SJCRH30 (cell line): ENCODE data around the gene RPUSD1. TPM values are rescaled to one million over a fixed set of nuclear protein-coding genes. Genes with fewer than 3 reads are reported as not detected.
A peak's percentile ranks its signal among the peaks of the same experiment; 100 is the strongest.

Experiments used
- DNase-seq, 2 experiments: peaks; one replicate each; pipeline ENCODE4 v3.0.0-alpha.2; 2015 to 2020
- H3K27ac ChIP-seq: fragments of 250-450 bp; sonication (Bioruptor Pico); 2 replicates; pipeline ENCODE4 v1.5.1; 2020; ENCODE audit warnings: mild to moderate bottlenecking, moderate library complexity
- H3K27me3 ChIP-seq: fragments of 250-450 bp; sonication (Bioruptor Pico); 2 replicates; pipeline ENCODE4 v1.5.1; 2020; ENCODE audit warnings: mild to moderate bottlenecking, moderate library complexity
- H3K36me3 ChIP-seq: fragments of 250-450 bp; sonication (Bioruptor Pico); 2 replicates; pipeline ENCODE4 v1.5.1; 2020; ENCODE audit warnings: mild to moderate bottlenecking, moderate library complexity
- H3K4me1 ChIP-seq: fragments of 250-450 bp; sonication (Bioruptor Pico); 2 replicates; pipeline ENCODE4 v1.5.1; 2020; ENCODE audit warnings: mild to moderate bottlenecking, moderate library complexity
- H3K4me3 ChIP-seq: fragments of 250-450 bp; sonication (Bioruptor Pico); 2 replicates; pipeline ENCODE4 v1.5.1; 2020; ENCODE audit warnings: mild to moderate bottlenecking, moderate library complexity
- H3K9me3 ChIP-seq: fragments of 250-450 bp; sonication (Bioruptor Pico); replicated peaks from 2 replicates; pipeline ENCODE4 v1.5.1; 2020; ENCODE audit warnings: mild to moderate bottlenecking, moderate library complexity
- total RNA-seq: library from RNA; depleted of rRNA; stranded (reverse); fragments of >200 nt; shearing (Covaris generic); gene quantifications from 2 replicates; pipeline ENCODE4 v1.2.3, GENCODE V29; 2014; rRNA removed

RPUSD1 gene
- total RNA-seq, 1 experiment from 2014 or later = 35.5 TPM

GRCh38 chr16:734981-735881 is 53.0 kb downstream of the RPUSD1 start:
- H3K4me3 ChIP-seq = no peak overlapping the region
- no peaks in the 10 kb centered on the region for H3K4me1 ChIP-seq
- no peaks in the 10 kb centered on the region for H3K27me3 ChIP-seq
- no peak overlapping the region for H3K27ac ChIP-seq
- 0 out of 2 replicates have a peak, but pooled peaks cover 2% of the 10 kb centered on the region for H3K36me3 ChIP-seq
- no peaks in the 10 kb centered on the region for H3K9me3 ChIP-seq
- peak in 1 of 2 experiments; percentile 1 for DNase-seq

Other genes starting within 250 kb of the RPUSD1 start
- gene PRR35, start 228.0 kb downstream of the RPUSD1 start, total RNA-seq = not detected in 2 replicates
- gene NHLRC4, start 221.4 kb downstream of the RPUSD1 start, total RNA-seq = 0.08 TPM in 1 of 2 replicates, not detected in the other
- gene PIGQ, start 218.4 kb downstream of the RPUSD1 start, total RNA-seq = 20.9 and 24.4 TPM in 2 replicates
- gene RAB40C, start 198.3 kb downstream of the RPUSD1 start, total RNA-seq = 13.2 and 14.4 TPM in 2 replicates
- gene WFIKKN1, start 157.4 kb downstream of the RPUSD1 start, total RNA-seq = 0.04 and 0.05 TPM in 2 replicates
- 60.9 and 72.6 TPM in 2 replicates for gene METTL26, start 152.1 kb downstream of the RPUSD1 start, total RNA-seq
- 3.3 and 4.6 TPM in 2 replicates for gene MCRIP2, start 146.6 kb downstream of the RPUSD1 start, total RNA-seq
- gene WDR90, start 139.0 kb downstream of the RPUSD1 start, total RNA-seq = 10.5 and 18.3 TPM in 2 replicates
- 41.0 and 66.2 TPM in 2 replicates for gene RHOT2, start 120.2 kb downstream of the RPUSD1 start, total RNA-seq
- 0.94 and 2.5 TPM in 2 replicates for gene RHBDL1, start 112.7 kb downstream of the RPUSD1 start, total RNA-seq
- gene STUB1, start 108.0 kb downstream of the RPUSD1 start, total RNA-seq = 46.0 and 49.2 TPM in 2 replicates
- gene JMJD8, start 104.0 kb downstream of the RPUSD1 start, total RNA-seq = 22.7 and 23.4 TPM in 2 replicates
- gene WDR24, start 98.0 kb downstream of the RPUSD1 start, total RNA-seq = 5.6 and 6.2 TPM in 2 replicates
- 1.7 and 1.8 TPM in 2 replicates for gene FBXL16, start 82.6 kb downstream of the RPUSD1 start, total RNA-seq
- 61.7 and 77.6 TPM in 2 replicates for gene METRN, start 73.3 kb downstream of the RPUSD1 start, total RNA-seq
- gene ANTKMT, start 67.2 kb downstream of the RPUSD1 start, total RNA-seq = 11.4 and 11.7 TPM in 2 replicates
- 4.5 and 5.0 TPM in 2 replicates for gene CCDC78, start 61.9 kb downstream of the RPUSD1 start, total RNA-seq
- gene HAGHL, start 61.3 kb downstream of the RPUSD1 start, total RNA-seq = 6.0 and 8.9 TPM in 2 replicates
- gene CIAO3, start 47.4 kb downstream of the RPUSD1 start, total RNA-seq = 30.2 and 31.5 TPM in 2 replicates
- gene MSLN, start 27.6 kb downstream of the RPUSD1 start, total RNA-seq = not detected in 2 replicates
- gene CHTF18, start 239 bp upstream of the RPUSD1 start, total RNA-seq = 34.5 and 46.0 TPM in 2 replicates
- not detected in 2 replicates for gene GNG13, start 12.4 kb upstream of the RPUSD1 start, total RNA-seq
- 2.3 and 2.7 TPM in 2 replicates for gene LMF1, start 182.6 kb upstream of the RPUSD1 start, total RNA-seq
- gene SOX8, start 193.4 kb upstream of the RPUSD1 start, total RNA-seq = 141 and 144 TPM in 2 replicates